ENCODE measurements around the gene TACR2.

- TF ChIP-seq NFIC (IDR thresholded peaks at IDR 0.05) (no peak), TCF12 (IDR thresholded peaks at IDR 0.05; ENCODE audit: low read depth) (no peak), EP300 (IDR thresholded peaks at IDR 0.05; ENCODE audit: borderline replicate concordance) (no peak), ZBTB7A (IDR thresholded peaks at IDR 0.05; ENCODE audit: low read depth) (no peak), MAX (IDR thresholded peaks at IDR 0.05) (no peak), REST (IDR thresholded peaks at IDR 0.05; ENCODE audit: low read depth) (no peak), YY1 (IDR thresholded peaks at IDR 0.05; ENCODE audit: low read depth) (no peak), TAF1 (IDR thresholded peaks at IDR 0.05; ENCODE audit: low read depth) (no peak), CEBPB (IDR thresholded peaks at IDR 0.05) (no peak)
These were observed at the start of gene TACR2 for GRCh38 chr10:69416695-69417094.
